GM18511 (cell line): ENCODE data around the gene TANK.
A peak's percentile ranks its signal among the peaks of the same experiment; 100 is the strongest.
"Not testable (repeated sequence)": the region's sequence is repeated elsewhere in the genome, so short reads cannot be mapped to it uniquely, and the experiment has no call there.

Experiments
- ATAC-seq: cut with Tn5 transposase; IDR thresholded peaks from one replicate; pipeline ENCODE4 v1.9.1; 2021; ENCODE audit warnings: mild to moderate bottlenecking, moderate library complexity; ENCODE audit not compliant: unreplicated experiment

TANK gene

GRCh38 chr2:161257123-161257952 lies 97.1 kb downstream of the TANK start:
- ATAC-seq: no peak

DNA sequence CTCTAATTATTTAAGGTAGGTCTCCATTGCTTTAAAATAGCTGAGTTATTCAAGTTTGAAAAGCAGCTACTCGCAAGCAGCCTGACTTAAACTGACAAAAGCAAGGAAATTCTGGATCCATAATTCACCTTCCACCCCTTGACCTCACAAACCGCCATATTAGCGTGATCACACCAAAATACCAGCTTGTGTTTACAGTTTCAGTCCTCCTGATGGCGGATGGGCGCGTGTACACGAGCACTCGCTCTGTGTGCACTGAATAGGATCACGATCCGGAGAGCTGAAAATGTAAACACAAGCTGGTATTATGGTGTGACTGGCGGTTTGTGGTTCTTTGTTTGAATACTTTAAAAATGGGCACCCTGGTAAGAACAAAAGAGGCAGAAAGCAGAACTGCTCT lies 105.6 kb downstream of the TANK start:
- no peak for ATAC-seq

- ATAC-seq: no peak
These were observed 108.9 kb downstream of the TANK start for GRCh38 chr2:161269111-161269510.

GRCh38 chr2:161273038-161273760 lies 113.0 kb downstream of the TANK start:
- peak; percentile 91 for ATAC-seq

DNA sequence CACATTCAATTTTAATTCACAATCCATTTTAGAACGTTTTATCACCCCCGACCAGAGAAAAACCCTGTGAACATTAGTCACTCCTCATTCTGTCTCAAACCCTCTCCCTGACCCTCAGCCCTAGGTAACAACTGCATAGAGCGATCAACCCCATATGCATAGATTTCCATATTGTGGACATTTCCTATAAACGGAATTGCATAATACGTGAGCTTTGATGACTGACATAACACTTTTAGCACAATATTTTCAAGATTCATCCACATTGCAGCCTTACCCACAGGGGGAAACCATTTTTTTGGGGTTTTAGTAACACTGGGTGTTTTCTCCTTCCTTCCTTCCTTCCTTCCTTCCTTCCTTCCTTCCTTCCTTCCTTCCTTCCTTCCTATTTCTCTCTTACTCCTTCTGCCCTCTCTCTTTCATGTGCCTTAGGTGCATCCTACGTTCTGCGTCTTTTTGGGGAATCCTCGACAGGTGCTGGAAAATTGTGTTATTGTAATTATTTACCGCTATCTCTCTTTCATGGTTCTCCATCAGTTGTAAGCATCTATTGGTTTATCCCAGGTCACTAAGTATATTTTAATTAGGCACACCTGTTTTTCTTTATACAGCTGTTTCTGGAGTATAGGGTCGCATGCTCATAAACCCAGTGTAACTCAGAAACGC lies 118.5 kb downstream of the TANK start:
- not testable (repeated sequence) for ATAC-seq

- not testable (repeated sequence) for ATAC-seq
These were observed 119.1 kb downstream of the TANK start for GRCh38 chr2:161279230-161279815.

DNA sequence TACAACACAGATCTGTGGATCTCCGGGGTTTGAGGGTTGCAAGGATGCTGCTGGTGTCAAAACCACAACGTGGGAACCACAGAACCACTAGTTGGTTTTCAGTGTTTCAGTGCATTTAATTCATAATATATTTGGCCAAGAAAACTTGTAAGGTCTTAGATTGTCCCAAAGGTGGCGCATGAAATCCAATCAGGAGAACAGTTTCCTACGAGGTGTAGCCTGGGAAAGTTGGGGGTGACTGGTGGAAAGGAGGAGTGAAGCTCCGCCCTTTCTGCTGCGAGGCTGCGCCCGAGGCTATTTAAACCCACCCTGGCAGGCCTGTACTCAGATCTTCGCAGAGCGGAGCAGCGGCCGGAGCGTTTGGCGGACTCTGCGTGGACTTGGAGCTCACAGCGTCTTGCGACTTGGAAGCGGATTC lies 120.7 kb downstream of the TANK start:
- ATAC-seq: not testable (repeated sequence)

DNA sequence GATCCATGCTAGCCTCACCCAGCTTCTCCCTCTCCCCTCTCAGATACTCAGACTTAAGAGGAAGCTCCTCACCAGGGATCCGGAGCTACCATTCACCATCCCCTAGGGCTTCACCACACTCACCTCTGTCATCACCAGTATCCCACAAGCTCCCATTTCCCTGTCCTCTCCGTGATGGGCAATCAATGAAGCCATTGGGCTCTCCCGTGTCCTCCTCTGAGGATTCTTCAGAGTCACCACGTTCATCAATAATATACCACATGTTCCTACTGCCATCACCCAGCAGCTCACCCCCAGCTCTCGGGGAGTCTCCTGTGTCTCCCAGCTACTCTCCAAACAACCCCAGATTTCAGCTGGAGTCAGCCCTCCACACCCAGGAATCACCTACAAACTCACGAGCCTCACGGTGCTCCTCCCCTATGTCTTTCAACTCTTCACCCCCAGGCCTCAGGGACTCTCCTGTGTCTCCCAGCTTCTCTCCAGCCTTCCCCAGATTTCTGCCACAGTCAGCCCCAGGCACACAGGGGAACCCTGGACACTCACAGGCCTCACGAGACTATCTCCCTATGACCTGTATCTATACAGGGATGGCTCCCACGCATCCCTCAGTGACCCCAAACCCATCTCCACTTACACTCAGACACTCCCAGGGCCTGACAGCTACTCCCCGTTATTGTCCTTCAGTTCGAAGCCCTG lies 121.5 kb downstream of the TANK start:
- not testable (repeated sequence) for ATAC-seq

DNA sequence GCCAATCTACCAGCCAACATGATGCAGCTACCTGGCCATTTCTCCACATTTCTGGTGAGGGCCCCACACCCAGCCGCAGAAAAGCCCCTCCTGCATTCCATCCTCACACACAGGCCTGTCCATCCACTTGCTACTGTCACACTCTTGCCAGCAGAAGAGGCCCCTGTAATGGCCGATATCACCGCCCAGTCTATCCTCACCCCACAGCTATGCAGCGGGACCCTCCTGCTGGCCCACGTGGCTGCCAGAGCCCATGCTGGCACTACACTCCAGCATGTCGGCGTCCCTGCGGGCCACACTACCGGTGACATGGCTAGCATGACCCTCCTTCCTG lies 122.0 kb downstream of the TANK start:
- ATAC-seq: not testable (repeated sequence)

GRCh38 chr2:161283926-161284325 lies 123.7 kb downstream of the TANK start:
- ATAC-seq: no peak
